Measurements from ENCODE around the gene GREM1.

Gene GREM1

DNA sequence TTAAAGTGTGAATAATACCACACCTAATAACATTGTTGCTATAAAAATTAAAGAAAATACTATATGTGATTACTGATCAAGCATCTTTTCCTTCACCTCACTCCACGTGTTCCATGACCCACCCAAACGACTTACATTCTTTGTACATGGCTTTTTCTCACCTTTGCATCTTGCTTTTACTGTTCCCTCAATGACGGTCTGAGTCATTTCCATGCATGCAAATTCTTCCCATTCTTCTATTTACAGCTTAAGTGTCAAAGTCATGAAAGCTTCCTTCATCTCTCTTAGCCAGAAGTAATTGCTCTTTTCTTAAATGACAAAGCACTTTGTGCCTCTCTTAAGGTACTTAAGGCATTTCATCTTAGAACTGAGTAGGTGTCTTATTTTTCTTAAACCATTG, 64.0 kb downstream of the GREM1 start:
- no peaks in the 10 kb centered on the region for H3K27me3 ChIP-seq
- H3K9ac ChIP-seq: no peak overlapping the region
- TF ChIP-seq Cebpa-rat (IDR thresholded peaks at IDR 0.05): no peak
- H3K27ac ChIP-seq: no peak overlapping the region
- H3K4me3 ChIP-seq: no peak overlapping the region
- no peak overlapping the region for H3K4me2 ChIP-seq
- H3K4me1 ChIP-seq: peaks cover 0 to 5% (median 0%) of the 10 kb centered on the region in 10 experiments; a peak in 1 of 20 replicates
- H3K36me3 ChIP-seq: peaks cover 0 to 66% (median 0%) of the 10 kb centered on the region in 11 experiments; a peak in 4 of 22 replicates
- H4K20me1 ChIP-seq: peaks cover 0 to 5% (median 0%) of the 10 kb centered on the region in 11 experiments; a peak in 1 of 22 replicates
- H3K9me3 ChIP-seq (replicated peaks in 1 of 11): peaks cover 9 to 23% (median 14%) of the 10 kb centered on the region in 11 experiments

DNA sequence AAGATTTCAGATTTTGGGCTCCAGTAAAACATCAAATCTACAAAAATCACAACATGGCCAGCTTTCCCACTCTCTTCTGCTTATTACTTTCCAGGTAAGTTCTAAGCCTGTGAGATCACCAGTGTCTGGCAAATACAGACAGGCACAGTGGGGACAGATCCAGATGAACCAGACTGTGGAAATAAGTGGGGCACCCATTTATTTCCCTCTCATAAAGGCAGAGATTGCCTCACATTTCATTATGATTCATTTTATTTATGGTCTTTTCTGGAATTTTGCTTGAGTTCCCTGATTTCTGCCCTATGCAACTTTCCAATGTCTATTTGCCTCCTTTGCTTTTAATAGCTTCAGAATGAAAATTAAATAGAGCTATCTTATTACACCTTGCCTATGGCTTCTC, 66.8 kb downstream of the GREM1 start:
- Histone ChIP-seq H4K20me1 (peaks cover 0 to 5% (median 0%) of the 10 kb centered on the region in 11 experiments; a peak in 1 of 22 replicates), H3K27me3 (no peaks in the 10 kb centered on the region), H3K9me3 (replicated peaks in 1 of 11) (peaks cover 0 to 10% (median 1%) of the 10 kb centered on the region in 11 experiments; a peak in 8 of 22 replicates), H3K27ac (no peak overlapping the region), H3K9ac (no peak overlapping the region), H3K36me3 (peaks cover 0 to 69% (median 0%) of the 10 kb centered on the region in 11 experiments; a peak in 4 of 22 replicates), H3K4me1 (peaks cover 0 to 5% (median 0%) of the 10 kb centered on the region in 10 experiments; a peak in 1 of 20 replicates), H3K4me3 (no peak overlapping the region), H3K4me2 (no peak overlapping the region)
- no peak for TF ChIP-seq Cebpa-rat (IDR thresholded peaks at IDR 0.05)

DNA sequence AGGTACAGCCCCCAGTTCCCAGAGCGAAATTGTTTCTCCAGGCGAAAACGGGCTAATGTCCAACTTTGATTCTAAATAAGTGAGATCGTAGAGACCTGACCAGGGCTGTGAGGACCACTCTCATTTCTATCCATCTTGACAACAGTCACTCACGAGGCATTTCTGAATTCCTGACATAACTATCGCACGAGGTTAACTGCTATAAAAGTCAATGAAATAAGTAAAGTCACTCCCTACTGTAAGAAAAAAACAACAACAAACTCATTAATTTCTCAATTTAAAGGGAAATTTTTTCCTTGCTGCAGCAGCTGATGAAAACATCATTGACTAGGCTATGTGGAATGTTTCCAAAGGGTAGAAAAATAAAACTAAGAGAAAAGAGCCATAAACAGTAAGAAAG, 69.1 kb downstream of the GREM1 start:
- no peak overlapping the region for H3K27ac ChIP-seq
- H3K27me3 ChIP-seq: no peaks in the 10 kb centered on the region
- H3K36me3 ChIP-seq: peaks cover 0 to 64% (median 0%) of the 10 kb centered on the region in 11 experiments; a peak in 4 of 22 replicates
- H4K20me1 ChIP-seq: peaks cover 0 to 5% (median 0%) of the 10 kb centered on the region in 11 experiments; a peak in 1 of 22 replicates
- no peak overlapping the region for H3K4me2 ChIP-seq
- TF ChIP-seq Cebpa-rat (IDR thresholded peaks at IDR 0.05): no peak
- H3K4me3 ChIP-seq: no peak overlapping the region
- H3K9me3 ChIP-seq (replicated peaks in 1 of 11): 0 out of 22 replicates have a peak, but pooled peaks cover 0 to 3% (median 0%) of the 10 kb centered on the region in 11 experiments
- H3K9ac ChIP-seq: no peak overlapping the region
- peaks cover 0 to 5% (median 0%) of the 10 kb centered on the region in 10 experiments; a peak in 1 of 20 replicates for H3K4me1 ChIP-seq

DNA sequence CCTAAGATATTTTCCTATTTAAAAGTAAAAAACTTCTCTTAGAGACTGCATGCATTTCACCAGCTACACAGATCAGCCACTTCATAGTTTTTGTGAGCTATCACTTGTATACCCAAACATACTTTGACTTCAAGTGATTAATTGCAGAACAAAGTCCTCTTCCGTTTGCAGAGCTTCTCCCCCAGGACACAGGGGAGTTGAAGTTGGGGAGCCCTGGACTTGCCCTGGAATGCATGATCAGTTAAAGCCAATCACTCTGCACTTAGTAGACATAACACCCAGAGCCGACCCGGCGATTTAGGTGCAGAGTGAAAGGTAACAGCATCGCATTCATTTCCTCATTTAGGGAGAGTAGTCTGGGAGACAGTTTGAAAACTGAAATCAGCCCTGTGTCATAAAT, 70.1 kb downstream of the GREM1 start:
- peaks cover 0 to 5% (median 0%) of the 10 kb centered on the region in 11 experiments; a peak in 1 of 22 replicates for H4K20me1 ChIP-seq
- peaks cover 0 to 5% (median 0%) of the 10 kb centered on the region in 10 experiments; a peak in 1 of 20 replicates for H3K4me1 ChIP-seq
- H3K27ac ChIP-seq: no peak overlapping the region
- H3K4me2 ChIP-seq: no peak overlapping the region
- no peak for TF ChIP-seq Cebpa-rat (IDR thresholded peaks at IDR 0.05)
- peaks cover 0 to 58% (median 0%) of the 10 kb centered on the region in 11 experiments; a peak in 4 of 22 replicates for H3K36me3 ChIP-seq
- no peak overlapping the region for H3K9ac ChIP-seq
- no peak overlapping the region for H3K4me3 ChIP-seq
- H3K27me3 ChIP-seq: no peaks in the 10 kb centered on the region
- H3K9me3 ChIP-seq (replicated peaks in 1 of 11): 0 out of 22 replicates have a peak, but pooled peaks cover 0 to 3% (median 0%) of the 10 kb centered on the region in 11 experiments

DNA sequence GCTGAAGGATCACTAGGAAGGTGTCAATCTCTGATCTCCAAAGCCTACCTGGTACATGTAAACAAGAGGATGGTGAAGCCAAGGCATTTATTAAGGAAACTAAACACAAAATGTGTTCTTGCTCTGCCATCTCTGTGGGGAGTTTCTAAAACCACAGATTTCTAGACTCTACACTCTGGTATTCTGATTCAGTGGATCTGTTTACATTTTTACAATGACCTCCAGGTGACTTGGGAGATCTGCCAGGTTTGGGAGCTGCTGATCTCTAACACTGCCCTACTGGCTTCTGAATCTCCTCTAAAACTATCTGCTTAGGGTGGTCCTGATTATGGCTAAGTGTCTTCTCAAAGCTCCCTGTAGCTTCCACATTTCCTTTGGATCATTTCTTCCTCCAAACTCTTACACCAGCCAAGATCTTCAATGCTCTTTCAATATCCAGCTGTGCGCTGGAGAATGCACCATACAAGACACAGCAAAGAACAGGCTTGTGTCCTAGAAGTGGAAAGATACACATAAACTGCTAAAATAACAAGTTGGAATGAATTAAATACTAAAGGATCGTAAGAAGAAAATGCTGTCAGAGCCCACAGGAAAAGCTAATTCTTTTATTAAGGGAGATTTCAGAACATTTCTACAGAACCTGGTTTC, 72.7 kb downstream of the GREM1 start:
- Histone ChIP-seq H3K36me3 (peaks cover 0 to 71% (median 0%) of the 10 kb centered on the region in 11 experiments; a peak in 4 of 22 replicates), H3K9me3 (replicated peaks in 1 of 11) (0 out of 22 replicates have a peak, but pooled peaks cover 0 to 3% (median 0%) of the 10 kb centered on the region in 11 experiments), H4K20me1 (no peaks in the 10 kb centered on the region), H3K27me3 (no peaks in the 10 kb centered on the region), H3K4me1 (no peaks in the 10 kb centered on the region), H3K4me2 (no peak overlapping the region), H3K9ac (no peak overlapping the region), H3K27ac (no peak overlapping the region), H3K4me3 (no peak overlapping the region)
- TF ChIP-seq Cebpa-rat (IDR thresholded peaks at IDR 0.05): no peak

DNA sequence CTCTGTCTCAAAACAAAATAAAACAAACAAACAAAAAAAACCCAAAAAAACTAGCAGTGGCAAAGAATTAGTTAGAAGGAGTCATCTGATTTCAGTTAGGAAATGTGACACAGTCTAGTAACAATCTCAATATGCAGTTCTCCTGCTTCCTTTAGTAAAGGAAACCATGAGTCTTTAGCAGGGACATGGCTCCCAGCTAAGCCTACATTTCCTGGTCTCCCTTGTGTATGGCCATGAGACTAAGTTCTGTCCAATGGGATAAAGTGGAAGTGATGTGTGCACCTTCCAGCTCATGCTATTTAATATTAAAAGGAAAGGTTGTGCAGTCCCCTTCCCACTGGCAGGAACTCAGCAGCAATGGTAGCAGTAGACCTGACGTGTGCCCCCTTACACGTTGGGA, 74.6 kb downstream of the GREM1 start:
- Histone ChIP-seq H3K9me3 (replicated peaks in 1 of 11) (0 out of 22 replicates have a peak, but pooled peaks cover 0 to 3% (median 0%) of the 10 kb centered on the region in 11 experiments), H4K20me1 (no peaks in the 10 kb centered on the region), H3K4me2 (no peak overlapping the region), H3K4me3 (no peak overlapping the region), H3K4me1 (no peaks in the 10 kb centered on the region), H3K27ac (no peak overlapping the region), H3K36me3 (peaks cover 0 to 70% (median 0%) of the 10 kb centered on the region in 11 experiments; a peak in 4 of 22 replicates), H3K27me3 (no peaks in the 10 kb centered on the region), H3K9ac (no peak overlapping the region)
- TF ChIP-seq Cebpa-rat (IDR thresholded peaks at IDR 0.05): no peak

Measured in BLaER1 treated with 17β-estradiol and CSF1 and Interleukin-3, amounts not matched to agents 10 nM and 100 nM (cell line).